Measurements from ENCODE around the gene CNNM2.
"Not testable (repeated sequence)": the region's sequence is repeated elsewhere in the genome, so short reads cannot be mapped to it uniquely, and the experiment has no call there.

Gene CNNM2

GRCh38 chr10:102998399-102998907 is 80.4 kb downstream of the CNNM2 start:
- no peak overlapping the region for H3K4me3 ChIP-seq (ENCODE audit: low read depth, low read length)
- no peak for DNase-seq (ENCODE audit: low read depth)
- no peak for TF ChIP-seq CTCF (IDR thresholded peaks at IDR 0.05; ENCODE audit: low read depth, low read length, missing control alignments)

DNA sequence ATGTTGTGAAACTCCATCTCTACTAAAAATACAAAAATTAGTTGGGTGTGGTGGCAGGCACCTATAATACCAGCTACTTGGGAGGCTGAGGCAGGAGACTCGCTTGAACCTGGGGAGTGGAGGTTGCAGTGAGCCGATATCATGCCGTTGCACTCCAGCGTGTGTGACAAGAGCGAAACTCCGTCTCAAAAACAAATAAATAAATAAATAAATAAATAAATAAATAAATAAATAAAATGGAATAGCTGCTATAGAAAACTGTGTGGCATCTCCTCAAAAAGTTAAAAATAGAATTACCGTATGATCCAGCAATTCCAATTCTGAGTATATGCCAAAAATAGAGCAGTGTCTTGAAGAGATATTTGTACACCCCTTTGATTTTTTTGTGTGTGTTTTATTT is 82.0 kb downstream of the CNNM2 start:
- H3K4me3 ChIP-seq (ENCODE audit: low read depth, low read length); DNase-seq (ENCODE audit: low read depth): not testable (repeated sequence)

DNA sequence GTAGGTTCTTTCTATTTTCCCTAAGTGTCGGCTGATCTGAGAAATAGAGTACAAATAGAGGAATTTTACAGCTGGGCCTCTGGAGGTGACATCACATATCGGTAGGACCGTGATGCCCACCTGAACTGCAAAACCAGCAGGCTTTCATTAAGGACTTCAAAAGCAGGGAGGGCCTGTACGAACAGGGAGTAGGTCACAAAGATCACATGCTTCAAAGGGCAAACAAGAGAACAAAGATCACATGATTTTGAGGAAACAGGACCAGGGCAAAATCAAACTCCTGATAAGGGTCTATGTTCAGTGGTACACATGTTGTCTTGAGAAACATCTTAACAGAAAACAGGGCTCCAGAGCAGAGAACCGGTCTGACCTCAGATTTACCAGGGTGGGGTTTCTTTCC is 88.9 kb downstream of the CNNM2 start:
- no peak for DNase-seq (ENCODE audit: low read depth)
- no peak overlapping the region for H3K4me3 ChIP-seq (ENCODE audit: low read depth, low read length)
- no peak for TF ChIP-seq CTCF (IDR thresholded peaks at IDR 0.05; ENCODE audit: low read depth, low read length, missing control alignments)

GRCh38 chr10:103013416-103013815 is 95.3 kb downstream of the CNNM2 start:
- no peak for TF ChIP-seq CTCF (IDR thresholded peaks at IDR 0.05; ENCODE audit: low read depth, low read length, missing control alignments)
- H3K4me3 ChIP-seq (ENCODE audit: low read depth, low read length), result no peak overlapping the region
- no peak for DNase-seq (ENCODE audit: low read depth)

DNA sequence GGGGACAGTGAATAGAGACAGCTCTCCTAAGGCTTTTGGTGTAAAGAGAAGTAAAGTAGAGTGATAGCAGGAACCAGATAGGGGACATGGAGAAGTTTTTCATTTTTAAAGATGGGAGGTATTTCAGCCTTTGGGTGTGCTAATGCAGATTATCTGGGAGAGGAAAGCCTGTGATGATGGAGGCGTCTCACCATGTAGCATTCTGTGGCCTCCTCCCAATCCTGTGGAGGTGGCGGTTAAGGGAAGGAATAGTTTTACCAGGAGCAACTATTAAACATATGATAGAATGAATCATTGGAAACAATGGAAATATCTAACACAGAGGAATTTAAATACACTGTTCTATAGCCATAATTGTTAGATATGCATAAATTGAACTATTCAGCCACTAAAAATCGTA is 101.3 kb downstream of the CNNM2 start:
- DNase-seq (ENCODE audit: low read depth), result no peak
- H3K4me3 ChIP-seq (ENCODE audit: low read depth, low read length), result no peak overlapping the region
- TF ChIP-seq CTCF (IDR thresholded peaks at IDR 0.05; ENCODE audit: low read depth, low read length, missing control alignments), result no peak

DNA sequence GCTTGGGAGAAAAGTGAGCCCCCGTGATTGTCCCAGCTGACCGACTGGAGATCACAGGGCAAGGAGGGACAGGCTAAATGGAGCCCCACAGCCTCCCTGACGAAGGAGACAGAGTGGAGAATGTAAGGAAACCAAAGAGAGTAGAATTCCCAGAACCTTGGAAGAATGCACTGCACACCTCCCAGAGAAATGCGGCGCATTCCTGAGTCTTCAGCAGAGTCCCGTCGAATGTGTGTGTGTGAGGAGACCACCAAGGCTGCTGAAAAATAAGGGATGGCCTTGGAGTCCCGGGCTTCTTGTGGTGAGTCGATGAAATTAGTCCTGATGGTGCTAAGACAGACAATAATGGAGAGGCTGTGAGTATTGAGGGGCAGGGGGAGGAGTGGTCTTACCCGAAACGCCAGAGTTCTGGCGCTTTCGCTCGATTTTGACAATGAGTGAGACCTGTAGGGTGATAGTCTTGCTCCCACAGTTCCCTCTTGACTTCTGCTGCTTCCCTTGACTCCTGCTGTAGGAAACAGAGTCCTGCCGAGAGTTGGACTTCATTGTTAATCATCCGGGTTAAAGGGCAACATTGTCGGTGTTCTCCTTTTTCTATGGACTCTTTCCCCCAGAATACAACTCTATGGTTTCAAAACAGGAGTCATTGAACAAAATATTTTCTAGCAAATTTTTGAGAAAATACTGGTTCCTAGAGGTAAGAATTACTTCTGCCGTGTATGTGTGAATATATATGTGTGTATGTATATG is 103.2 kb downstream of the CNNM2 start:
- no peak for TF ChIP-seq CTCF (IDR thresholded peaks at IDR 0.05; ENCODE audit: low read depth, low read length, missing control alignments)
- no peak for DNase-seq (ENCODE audit: low read depth)
- H3K4me3 ChIP-seq (ENCODE audit: low read depth, low read length), result no peak overlapping the region

DNA sequence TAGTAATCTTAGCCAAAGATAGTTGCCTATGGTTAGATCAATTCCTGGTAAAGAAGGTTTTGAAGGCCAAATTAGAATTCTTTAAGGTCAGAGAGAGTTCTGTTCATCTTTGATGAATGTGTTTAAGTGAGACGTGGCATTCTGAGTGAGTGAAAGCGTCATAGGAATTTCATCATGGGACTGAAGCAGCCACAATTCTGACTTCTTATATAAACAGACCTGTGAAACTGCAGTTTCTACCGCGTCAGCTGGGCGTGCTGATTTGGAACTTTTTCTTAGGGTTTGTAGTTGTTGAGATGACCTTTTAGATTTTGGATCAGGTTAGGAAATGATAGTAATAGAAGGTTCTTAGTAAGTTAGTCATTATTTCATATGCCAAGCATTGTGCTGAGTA is 103.8 kb downstream of the CNNM2 start:
- no peak for TF ChIP-seq CTCF (IDR thresholded peaks at IDR 0.05; ENCODE audit: low read depth, low read length, missing control alignments)
- H3K4me3 ChIP-seq (ENCODE audit: low read depth, low read length), result no peak overlapping the region
- DNase-seq (ENCODE audit: low read depth), result no peak

Measured in GM12864 (cell line).